GM19467 (cell line): ENCODE measurements around the gene ADGRL3.

ENCODE experiments used
- ATAC-seq: cut with Tn5 transposase; IDR thresholded peaks from one replicate; pipeline ENCODE4 v1.9.1; 2021; ENCODE audit warnings: mild to moderate bottlenecking, moderate library complexity; ENCODE audit not compliant: unreplicated experiment

Gene ADGRL3

GRCh38 chr4:62030958-62031357, 830.8 kb downstream of the ADGRL3 start:
- no peak for ATAC-seq

GRCh38 chr4:62037571-62037970, 837.4 kb downstream of the ADGRL3 start:
- ATAC-seq = no peak

- no peak for ATAC-seq
Observed at GRCh38 chr4:62051332-62051731, 851.2 kb downstream of the ADGRL3 start.

- ATAC-seq = no peak
Observed at GRCh38 chr4:62053974-62054373, 853.8 kb downstream of the ADGRL3 start.

GRCh38 chr4:62057031-62057430, 856.9 kb downstream of the ADGRL3 start:
- no peak for ATAC-seq

- no peak for ATAC-seq
Observed at GRCh38 chr4:62058571-62058970, 858.4 kb downstream of the ADGRL3 start.

GRCh38 chr4:62070291-62070852, 870.2 kb downstream of the ADGRL3 start:
- no peak for ATAC-seq

GRCh38 chr4:62075089-62075488, 875.0 kb downstream of the ADGRL3 start:
- ATAC-seq = no peak

GRCh38 chr4:62075521-62075920, 875.4 kb downstream of the ADGRL3 start:
- ATAC-seq = no peak

GRCh38 chr4:62077406-62077805, 877.3 kb downstream of the ADGRL3 start:
- no peak for ATAC-seq

GRCh38 chr4:62080431-62080830, 880.3 kb downstream of the ADGRL3 start:
- no peak for ATAC-seq

GRCh38 chr4:62087706-62088105, 887.6 kb downstream of the ADGRL3 start:
- ATAC-seq = no peak

GRCh38 chr4:62093735-62094134, 893.6 kb downstream of the ADGRL3 start:
- ATAC-seq = no peak

GRCh38 chr4:62096881-62097280, 896.8 kb downstream of the ADGRL3 start:
- ATAC-seq = no peak

GRCh38 chr4:62115216-62115615, 915.1 kb downstream of the ADGRL3 start:
- no peak for ATAC-seq

GRCh38 chr4:62117886-62118285, 917.8 kb downstream of the ADGRL3 start:
- ATAC-seq = no peak

- ATAC-seq = no peak
Observed at GRCh38 chr4:62118558-62118957, 918.4 kb downstream of the ADGRL3 start.

- no peak for ATAC-seq
Observed at GRCh38 chr4:62119195-62119594, 919.1 kb downstream of the ADGRL3 start.

GRCh38 chr4:62126064-62126732, 926.1 kb downstream of the ADGRL3 start:
- ATAC-seq = no peak
